Choroid plexus epithelial cell (primary cell): ENCODE data around the gene ARRB1.

ENCODE experiments used
- DNase-seq: peaks from one replicate; pipeline ENCODE4 v3.0.0-alpha.2; 2010; ENCODE audit warnings: low read depth
- H3K4me3 ChIP-seq: 2 replicates; pipeline ENCODE4 v1.5.1; 2011; ENCODE audit warnings: low read depth, mild to moderate bottlenecking, control low read depth, low read length, moderate library complexity
- TF ChIP-seq, protein P1 (sequence below): conservative IDR thresholded peaks from 2 replicates; pipeline ENCODE4 v1.5.1; 2011; ENCODE audit warnings: low read depth, mild to moderate bottlenecking, control low read depth, inconsistent platforms, low read length, moderate library complexity

ARRB1 gene

GRCh38 chr11:75351541-75351790, at the start of gene ARRB1:
ARRB1 (minus strand) TSS chr11:75351661; CDS start chr11:75351607, 54 bp downstream.
- DNase-seq, result no peak
- H3K4me3 ChIP-seq, result peak within 1 kb of the TSS; percentile 70
- TF ChIP-seq, protein P1, sequence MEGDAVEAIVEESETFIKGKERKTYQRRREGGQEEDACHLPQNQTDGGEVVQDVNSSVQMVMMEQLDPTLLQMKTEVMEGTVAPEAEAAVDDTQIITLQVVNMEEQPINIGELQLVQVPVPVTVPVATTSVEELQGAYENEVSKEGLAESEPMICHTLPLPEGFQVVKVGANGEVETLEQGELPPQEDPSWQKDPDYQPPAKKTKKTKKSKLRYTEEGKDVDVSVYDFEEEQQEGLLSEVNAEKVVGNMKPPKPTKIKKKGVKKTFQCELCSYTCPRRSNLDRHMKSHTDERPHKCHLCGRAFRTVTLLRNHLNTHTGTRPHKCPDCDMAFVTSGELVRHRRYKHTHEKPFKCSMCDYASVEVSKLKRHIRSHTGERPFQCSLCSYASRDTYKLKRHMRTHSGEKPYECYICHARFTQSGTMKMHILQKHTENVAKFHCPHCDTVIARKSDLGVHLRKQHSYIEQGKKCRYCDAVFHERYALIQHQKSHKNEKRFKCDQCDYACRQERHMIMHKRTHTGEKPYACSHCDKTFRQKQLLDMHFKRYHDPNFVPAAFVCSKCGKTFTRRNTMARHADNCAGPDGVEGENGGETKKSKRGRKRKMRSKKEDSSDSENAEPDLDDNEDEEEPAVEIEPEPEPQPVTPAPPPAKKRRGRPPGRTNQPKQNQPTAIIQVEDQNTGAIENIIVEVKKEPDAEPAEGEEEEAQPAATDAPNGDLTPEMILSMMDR, result no peak

DNA sequence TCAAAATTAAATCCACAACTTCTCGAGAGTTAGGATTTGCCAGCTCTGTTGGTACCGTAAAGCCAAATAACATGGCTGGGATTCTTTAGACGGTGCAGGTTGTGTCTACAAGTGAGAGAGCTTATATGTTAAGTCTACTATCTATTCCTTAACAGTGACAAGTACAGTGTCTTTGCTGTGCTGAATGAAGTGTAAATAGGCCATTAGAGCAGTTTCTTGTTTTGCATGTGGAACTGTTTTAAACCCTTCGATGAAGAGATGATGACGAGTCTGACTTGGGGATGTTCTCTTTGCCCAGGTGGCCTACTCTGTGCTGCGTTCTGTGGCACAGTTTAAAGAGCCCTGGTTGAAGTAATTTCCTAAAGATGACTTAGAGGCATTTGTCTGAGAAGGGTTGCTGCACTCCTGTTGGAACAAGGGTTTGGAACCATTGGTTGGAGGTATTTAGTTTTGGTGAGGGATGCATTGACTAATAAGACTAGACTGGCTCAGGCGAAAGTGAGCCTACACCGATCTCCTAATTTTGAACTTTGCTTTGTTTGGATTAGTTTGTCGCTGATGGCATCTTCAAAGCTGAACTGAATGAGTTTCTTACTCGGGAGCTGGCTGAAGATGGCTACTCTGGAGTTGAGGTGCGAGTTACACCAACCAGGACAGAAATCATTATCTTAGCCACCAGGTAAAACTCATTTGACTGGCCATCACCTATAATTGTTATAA, 48.8 kb upstream of the ARRB1 start:
- peak overlapping the region; percentile 86 for H3K4me3 ChIP-seq
- DNase-seq, result peak; percentile 25
- TF ChIP-seq, protein P1, result no peak

GRCh38 chr11:75399344-75400145, 48.1 kb upstream of the ARRB1 start, which contains the start of gene RPS3:
RPS3 (plus strand) TSS chr11:75399518; CDS start chr11:75399548, 30 bp downstream.
- H3K4me3 ChIP-seq, result peak within 1 kb of the TSS; percentile 86
- peak; percentile 93 for DNase-seq
- TF ChIP-seq, protein P1, result peak; percentile 31

DNA sequence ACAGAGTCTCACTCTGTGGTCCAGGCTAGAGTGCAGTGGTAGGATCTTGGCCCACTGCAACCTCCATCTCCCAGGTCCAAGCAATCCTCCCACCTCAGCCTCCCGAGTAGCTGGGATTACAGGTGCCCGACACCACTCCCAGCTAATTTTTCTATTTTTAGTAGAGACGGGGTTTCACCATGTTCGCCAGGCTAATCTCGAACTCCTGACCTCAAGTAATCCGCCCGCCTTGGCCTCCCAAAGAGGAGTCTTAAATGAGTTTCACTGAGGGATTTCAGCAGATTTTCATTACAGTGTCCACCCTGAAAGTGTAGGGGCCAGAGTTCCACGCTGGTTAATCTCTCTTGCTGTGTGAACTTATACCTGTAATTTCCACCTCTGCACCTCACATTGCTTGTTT, 47.4 kb upstream of the ARRB1 start:
- TF ChIP-seq, protein P1, result no peak
- no peak overlapping the region for H3K4me3 ChIP-seq
- DNase-seq, result no peak

DNA sequence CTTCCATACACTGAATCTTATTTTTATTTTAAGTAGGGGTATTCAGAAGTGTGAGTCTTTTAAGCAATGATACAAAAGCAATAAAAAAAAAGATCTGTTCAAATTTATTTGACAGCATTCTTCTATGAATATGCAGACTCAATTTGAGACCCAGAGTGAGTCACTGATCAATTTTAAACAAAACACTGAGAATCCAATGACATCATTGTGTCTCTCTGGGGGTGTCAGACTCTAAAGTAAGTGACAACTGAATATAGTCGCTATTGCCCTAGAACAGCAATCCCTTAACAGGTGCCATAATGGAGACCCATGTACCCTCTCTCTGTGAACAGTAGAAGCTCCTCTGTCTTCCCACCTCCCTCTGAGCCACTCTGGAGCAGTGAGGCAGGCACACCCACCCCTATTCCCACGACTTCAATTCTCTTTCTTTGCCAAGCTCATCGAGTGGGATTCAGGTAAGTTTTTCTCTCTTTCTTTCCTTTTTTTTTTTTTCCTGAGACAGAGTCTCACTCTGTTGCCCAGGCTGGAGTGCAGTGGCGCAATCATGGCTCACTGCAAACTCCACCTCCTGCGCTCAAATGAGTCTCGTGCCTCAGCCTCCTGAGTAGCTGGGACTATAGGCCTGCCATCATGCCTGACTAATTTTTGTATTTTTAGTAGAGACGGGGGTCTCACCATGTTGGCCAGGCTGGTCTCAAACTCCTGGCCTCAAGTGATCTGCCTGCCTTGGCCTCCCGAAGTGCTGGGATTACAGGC, 42.8 kb upstream of the ARRB1 start:
- DNase-seq, result no peak
- TF ChIP-seq, protein P1, result no peak
- no peak overlapping the region for H3K4me3 ChIP-seq

DNA sequence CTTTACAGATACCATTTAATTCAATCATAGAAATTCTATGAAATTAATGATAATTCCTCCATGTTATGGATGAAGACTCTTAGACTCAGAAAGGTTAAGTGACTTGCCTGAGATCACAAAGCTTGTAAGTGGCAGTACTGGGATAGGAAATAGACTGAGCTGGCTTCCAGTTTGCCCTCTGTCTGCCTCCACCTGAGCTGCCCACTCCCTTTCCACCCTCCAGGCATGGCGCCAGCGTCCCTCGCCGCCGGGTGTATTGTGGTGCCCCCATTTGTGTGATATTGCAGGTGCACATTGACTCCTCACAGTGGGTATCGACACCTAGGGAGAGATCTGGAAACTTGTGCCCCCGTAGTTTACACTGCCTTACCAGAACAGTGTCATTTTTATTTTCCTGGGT, 38.5 kb upstream of the ARRB1 start:
- no peak for DNase-seq
- TF ChIP-seq, protein P1, result no peak
- no peak overlapping the region for H3K4me3 ChIP-seq
